Measurements from ENCODE around the gene HCRT. TPM values are rescaled to one million over a fixed set of nuclear protein-coding genes. Genes with fewer than 3 reads are reported as not detected.

HCRT gene
- total RNA-seq, 2 experiments from 2014 or later, result not detected

DNA sequence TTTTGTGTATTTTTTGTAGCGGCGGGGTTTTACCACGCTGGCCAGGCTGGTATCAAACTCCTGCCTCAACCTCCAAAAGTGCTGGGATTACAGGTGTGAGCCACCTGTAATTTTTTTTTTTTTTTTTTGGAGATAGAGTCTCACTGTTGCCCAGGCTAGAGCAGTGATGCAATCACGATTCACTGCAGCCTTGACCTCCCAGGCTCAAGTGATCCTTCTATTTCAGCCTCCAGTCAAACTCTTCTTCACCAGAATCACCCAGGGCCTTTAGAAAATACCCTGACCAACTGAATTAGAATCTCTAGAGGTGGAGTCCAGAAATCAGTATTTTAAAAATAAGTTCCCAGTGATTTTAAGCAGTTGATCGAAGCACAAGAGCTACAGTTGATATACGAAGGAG is 50.1 kb downstream of the HCRT start:
- no peak for TF ChIP-seq CTCF (IDR thresholded peaks at IDR 0.05)

More for the DNA sequence above, 50.1 kb downstream of the HCRT start:
- ChIA-PET CTCF (interaction anchor here (0.9 to 1.6 kb wide), 4 partner anchors 16 to 34 kb away, joined by 3 to 5 read pairs (median 4); no protein-coding TSS in a partner anchor), POLR2A (interaction anchor here (1.0 to 1.7 kb wide), 2 partner anchors 17 to 169 kb away, joined by 3 to 4 read pairs; no protein-coding TSS in a partner anchor)
- ATAC-seq (no peak), DNase-seq (no peak)
- Mint-ChIP-seq H3K4me1 (ENCODE audit: low read depth) (peaks cover 58% of the 10 kb centered on the region), H3K27ac (peak overlapping the region; percentile 28), H3K27me3 (no peaks in the 10 kb centered on the region), H3K36me3 (ENCODE audit: low read depth) (peaks cover 13% of the 10 kb centered on the region), H3K4me3 (no peak overlapping the region), H3K9me3 (no peaks in the 10 kb centered on the region)
- intact Hi-C loops (cut with micrococcal nuclease), result no loop called here

Other genes with a start within 250 kb of the HCRT start
- 10 to 100 TPM; 50.1 to 54.5 TPM for gene CNP, start 218.7 kb downstream of the HCRT start, total RNA-seq
- 10 to 100 TPM; 86.7 to 90.3 TPM for gene DNAJC7, start 168.0 kb downstream of the HCRT start, total RNA-seq
- gene NKIRAS2, start 165.4 kb downstream of the HCRT start, total RNA-seq, result 10 to 100 TPM; 13.8 to 15.0 TPM
- gene C17orf113, start 134.9 kb downstream of the HCRT start, total RNA-seq, result under 1 TPM; 0.72 to 0.77 TPM
- 1 to 10 TPM; 1.3 TPM for gene ZNF385C, start 87.0 kb downstream of the HCRT start, total RNA-seq
- gene DHX58, start 72.7 kb downstream of the HCRT start, total RNA-seq, result 10 to 100 TPM; 31.7 to 36.2 TPM
- 10 to 100 TPM; 49.2 to 50.2 TPM for gene KAT2A, start 64.1 kb downstream of the HCRT start, total RNA-seq
- under 1 TPM in 1 of 2 experiments, not detected in 1; 0.41 TPM for gene HSPB9, start 62.6 kb downstream of the HCRT start, total RNA-seq
- 10 to 100 TPM; 30.7 to 32.5 TPM for gene RAB5C, start 30.5 kb downstream of the HCRT start, total RNA-seq
- gene KCNH4, start 4.3 kb downstream of the HCRT start, total RNA-seq, result under 1 TPM; 0.38 to 0.43 TPM
- gene GHDC, start 9.0 kb upstream of the HCRT start, total RNA-seq, result 10 to 100 TPM; 12.3 to 14.9 TPM
- 100 to 1,000 TPM; 128 to 129 TPM for gene STAT5B, start 90.9 kb upstream of the HCRT start, total RNA-seq
- 100 to 1,000 TPM; 163 to 190 TPM for gene STAT5A, start 103.0 kb upstream of the HCRT start, total RNA-seq
- 100 to 1,000 TPM; 276 to 286 TPM for gene STAT3, start 203.0 kb upstream of the HCRT start, total RNA-seq
- gene CAVIN1, start 237.8 kb upstream of the HCRT start, total RNA-seq, result 1 to 10 TPM; 1.8 to 2.0 TPM

All from activated CD8-positive, alpha-beta T cell treated with anti-CD3 and anti-CD28 coated beads for 36 hours (primary cell).